ENCODE measurements around the gene SRSF4.
A peak's percentile ranks its signal among the peaks of the same experiment; 100 is the strongest.
"Not testable (repeated sequence)": the region's sequence is repeated elsewhere in the genome, so short reads cannot be mapped to it uniquely, and the experiment has no call there.

Gene SRSF4

DNA sequence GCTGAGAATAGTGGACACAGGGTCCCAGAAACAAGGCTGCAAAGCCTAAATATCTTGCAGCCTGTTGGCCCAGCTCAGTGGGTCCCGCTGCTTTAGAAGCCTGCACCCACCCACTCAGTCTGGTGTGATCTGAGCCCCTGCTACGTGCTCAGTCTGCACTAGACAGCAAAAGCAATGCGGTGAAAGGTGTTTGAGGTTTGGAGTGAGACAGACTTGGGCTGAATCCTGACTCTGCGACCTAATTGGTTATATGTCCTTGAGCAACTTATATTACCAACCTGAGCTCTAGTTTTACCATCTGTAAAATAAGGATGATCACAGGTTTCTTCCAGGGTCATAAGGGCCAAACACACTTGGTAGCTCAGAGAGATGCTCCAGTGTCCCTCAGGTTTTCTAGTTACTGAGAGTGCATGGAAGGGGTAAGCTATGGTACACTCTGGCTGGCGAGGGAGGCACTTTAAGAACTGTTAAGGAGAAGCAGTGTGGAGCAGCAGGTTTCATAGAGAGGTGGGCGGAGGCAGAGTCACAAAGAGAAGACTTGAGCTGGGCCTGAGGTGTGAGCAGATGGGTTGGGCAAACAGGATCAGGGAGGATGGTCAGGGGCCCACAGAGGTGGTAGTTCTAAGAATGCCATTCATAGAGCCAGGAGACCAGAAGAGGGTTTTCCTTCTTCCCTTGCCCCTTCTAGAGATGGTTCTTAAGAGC is 68.1 kb downstream of the SRSF4 start:
- H3K4me3 ChIP-seq = no peak overlapping the region
- no peak overlapping the region for H3K27ac ChIP-seq
- peaks cover 85% of the 10 kb centered on the region for H3K36me3 ChIP-seq (ENCODE audit: insufficient read depth, low read length)
- H3K9me3 ChIP-seq (ENCODE audit: low read depth, low read length) = no peaks in the 10 kb centered on the region
- H3K9ac ChIP-seq (ENCODE audit: insufficient read length) = no peak overlapping the region
- TF ChIP-seq POLR2AphosphoS5 (IDR thresholded peaks at IDR 0.05; ENCODE audit: borderline replicate concordance, low read depth, low read length) = no peak
- TF ChIP-seq EZH2 (IDR thresholded peaks at IDR 0.05) = no peak
- no peak for TF ChIP-seq FOXP2 (optimal IDR thresholded peaks at IDR 0.05; ENCODE audit: control extremely low read depth, extremely low read length, insufficient read depth)
- no peak for DNase-seq (ENCODE audit: low read depth, low spot score)

DNA sequence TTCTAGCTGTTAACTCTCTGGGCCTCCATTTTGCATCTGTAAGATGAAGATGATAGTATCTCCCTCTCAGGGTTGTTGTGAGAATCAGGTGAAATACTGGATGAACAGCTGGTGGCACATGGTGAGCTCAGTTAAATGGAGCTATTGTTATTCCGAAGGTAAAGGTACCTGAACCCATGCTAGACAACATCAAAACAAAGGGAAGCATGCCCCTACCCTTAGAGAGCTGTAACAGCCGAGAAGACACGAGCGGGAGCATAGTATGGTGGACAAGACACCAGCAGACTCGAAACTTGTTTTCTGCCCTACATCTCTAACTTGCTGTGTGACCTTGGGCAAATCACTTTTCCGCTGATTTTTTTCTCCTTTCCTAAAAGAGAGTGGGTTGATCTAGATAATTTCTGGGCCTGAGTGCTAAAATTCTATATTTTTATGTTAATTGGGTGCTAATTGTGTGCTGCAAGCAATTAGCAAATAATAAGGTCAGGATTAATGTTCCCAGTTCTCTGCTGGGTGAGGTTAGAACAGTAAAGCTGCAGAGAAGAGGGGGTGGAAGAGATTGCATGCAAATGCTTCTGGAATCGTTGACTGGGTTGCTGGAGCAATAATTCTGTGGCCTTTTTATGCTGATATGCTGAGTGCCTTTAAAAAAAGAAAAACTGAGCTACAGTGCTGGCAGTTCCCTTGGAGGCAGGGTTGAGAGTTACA is 68.8 kb downstream of the SRSF4 start:
- Histone ChIP-seq H3K27ac (no peak overlapping the region), H3K9ac (ENCODE audit: insufficient read length) (no peak overlapping the region), H3K9me3 (ENCODE audit: low read depth, low read length) (no peaks in the 10 kb centered on the region), H3K36me3 (ENCODE audit: insufficient read depth, low read length) (peaks cover 80% of the 10 kb centered on the region), H3K4me3 (no peak overlapping the region)
- no peak for TF ChIP-seq POLR2AphosphoS5 (IDR thresholded peaks at IDR 0.05; ENCODE audit: borderline replicate concordance, low read depth, low read length)
- TF ChIP-seq EZH2 (IDR thresholded peaks at IDR 0.05) = no peak
- no peak for TF ChIP-seq FOXP2 (optimal IDR thresholded peaks at IDR 0.05; ENCODE audit: control extremely low read depth, extremely low read length, insufficient read depth)
- no peak for DNase-seq (ENCODE audit: low read depth, low spot score)

DNA sequence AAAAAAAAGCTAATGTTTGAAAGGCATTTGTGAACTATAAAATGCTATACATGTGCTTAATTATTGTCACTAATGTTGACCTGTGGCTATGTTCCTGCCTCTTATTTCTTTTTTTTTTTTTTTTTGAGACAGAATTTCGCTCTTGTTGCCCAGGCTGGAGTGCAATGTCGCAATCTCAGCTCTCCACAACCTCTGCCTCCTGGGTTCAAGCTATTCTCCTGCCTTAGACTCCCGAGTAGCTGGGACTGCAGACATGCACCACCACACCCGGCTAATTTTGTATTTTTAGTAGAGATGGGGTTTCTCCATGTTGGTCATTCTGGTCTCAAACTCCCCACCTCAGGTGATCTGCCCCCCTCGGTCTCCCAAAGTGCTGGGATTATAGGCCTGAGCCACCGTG is 73.7 kb downstream of the SRSF4 start:
- DNase-seq (ENCODE audit: low read depth, low spot score); H3K9ac ChIP-seq (ENCODE audit: insufficient read length); H3K4me3 ChIP-seq; H3K27ac ChIP-seq; H3K9me3 ChIP-seq (ENCODE audit: low read depth, low read length): not testable (repeated sequence)
- H3K36me3 ChIP-seq (ENCODE audit: insufficient read depth, low read length) = peaks cover 63% of the 10 kb centered on the region

DNA sequence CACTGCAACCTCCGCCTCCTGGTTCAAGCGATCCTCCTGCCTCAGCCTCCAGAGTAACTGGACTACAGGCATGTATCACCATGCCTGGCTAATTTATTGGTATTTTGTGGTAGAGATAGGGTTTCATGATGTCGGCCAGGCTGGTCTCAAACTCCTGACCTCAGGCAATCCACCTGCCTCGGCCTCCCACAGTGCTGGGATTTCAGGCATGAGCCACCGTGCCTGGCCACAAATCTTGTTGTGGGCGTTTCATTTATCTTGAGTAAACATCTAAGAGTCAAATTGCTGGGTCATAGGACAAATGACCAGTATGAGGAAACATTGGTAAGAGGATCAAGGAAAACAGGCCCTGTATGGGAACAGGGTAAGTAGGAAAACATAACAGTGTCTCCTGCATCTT is 75.9 kb downstream of the SRSF4 start:
- DNase-seq (ENCODE audit: low read depth, low spot score) = no peak
- Histone ChIP-seq H3K4me3 (no peak overlapping the region), H3K9me3 (ENCODE audit: low read depth, low read length) (no peaks in the 10 kb centered on the region), H3K36me3 (ENCODE audit: insufficient read depth, low read length) (peaks cover 55% of the 10 kb centered on the region), H3K27ac (no peak overlapping the region), H3K9ac (ENCODE audit: insufficient read length) (no peak overlapping the region)
- TF ChIP-seq FOXP2 (optimal IDR thresholded peaks at IDR 0.05; ENCODE audit: control extremely low read depth, extremely low read length, insufficient read depth) (no peak), POLR2AphosphoS5 (IDR thresholded peaks at IDR 0.05; ENCODE audit: borderline replicate concordance, low read depth, low read length) (no peak), EZH2 (IDR thresholded peaks at IDR 0.05) (no peak)

DNA sequence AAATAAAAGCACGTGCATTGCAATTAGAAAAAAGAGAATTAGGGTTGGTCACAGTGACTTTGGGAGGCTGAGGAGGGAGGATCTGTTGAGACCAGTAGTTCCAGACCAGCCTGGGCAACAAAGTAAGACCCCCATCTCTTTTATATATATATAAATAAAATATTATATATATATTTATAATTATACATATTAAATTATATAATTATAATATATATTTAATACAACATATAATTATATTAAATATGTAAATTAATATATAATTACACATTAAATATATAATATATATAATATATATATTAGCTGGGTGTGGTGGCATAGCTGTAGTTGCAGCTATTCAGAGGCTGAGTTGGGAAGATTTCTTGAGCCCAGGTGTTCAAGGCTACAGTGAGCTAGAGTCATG is 81.2 kb downstream of the SRSF4 start:
- DNase-seq (ENCODE audit: low read depth, low spot score) = no peak
- H3K27ac ChIP-seq = no peak overlapping the region
- H3K36me3 ChIP-seq (ENCODE audit: insufficient read depth, low read length) = peaks cover 77% of the 10 kb centered on the region
- no peak overlapping the region for H3K4me3 ChIP-seq
- no peaks in the 10 kb centered on the region for H3K9me3 ChIP-seq (ENCODE audit: low read depth, low read length)
- TF ChIP-seq EZH2 (IDR thresholded peaks at IDR 0.05) (no peak), POLR2AphosphoS5 (IDR thresholded peaks at IDR 0.05; ENCODE audit: borderline replicate concordance, low read depth, low read length) (no peak), FOXP2 (optimal IDR thresholded peaks at IDR 0.05; ENCODE audit: control extremely low read depth, extremely low read length, insufficient read depth) (no peak)
- H3K9ac ChIP-seq (ENCODE audit: insufficient read length) = no peak overlapping the region

DNA sequence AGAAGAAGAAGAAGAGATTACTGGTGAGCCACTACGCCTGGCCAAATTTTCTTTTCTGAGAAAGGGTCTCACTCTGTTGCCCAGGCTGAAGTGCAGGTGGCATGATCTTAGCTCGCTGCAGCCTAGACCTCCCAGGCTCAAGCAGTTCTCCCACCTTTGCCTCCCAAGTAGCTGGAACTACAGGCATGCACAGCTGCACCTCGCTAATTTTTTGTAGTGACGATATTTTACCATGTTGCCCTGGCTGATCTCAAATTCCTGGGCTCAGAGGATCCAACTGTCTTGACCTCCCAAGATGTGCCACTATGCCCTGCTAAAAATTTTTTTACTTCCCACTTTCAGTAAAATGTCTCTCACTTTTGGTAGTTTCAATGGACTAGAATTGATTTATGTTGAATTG is 82.4 kb downstream of the SRSF4 start:
- H3K9ac ChIP-seq (ENCODE audit: insufficient read length) = no peak overlapping the region
- peak overlapping the region; percentile 48; the same call in 1 of the 2 replicates for H3K27ac ChIP-seq
- H3K36me3 ChIP-seq (ENCODE audit: insufficient read depth, low read length) = peaks cover 78% of the 10 kb centered on the region
- TF ChIP-seq EZH2 (IDR thresholded peaks at IDR 0.05) (no peak), POLR2AphosphoS5 (IDR thresholded peaks at IDR 0.05; ENCODE audit: borderline replicate concordance, low read depth, low read length) (no peak), FOXP2 (optimal IDR thresholded peaks at IDR 0.05; ENCODE audit: control extremely low read depth, extremely low read length, insufficient read depth) (no peak)
- no peak overlapping the region for H3K4me3 ChIP-seq
- no peak for DNase-seq (ENCODE audit: low read depth, low spot score)
- H3K9me3 ChIP-seq (ENCODE audit: low read depth, low read length) = no peaks in the 10 kb centered on the region

All from SK-N-MC (cell line).